CD4-positive, alpha-beta memory T cell (primary cell): ENCODE results near the gene OR6B1. TPM values are rescaled to one million over a fixed set of nuclear protein-coding genes. Genes with fewer than 3 reads are reported as not detected.

ENCODE experiments used
- CTCF ChIA-PET: fragments of 350-600 bp; sonication (Branson Sonifier 250); formaldehyde crosslinking; loops from one replicate; lab custom pipeline; 2021; ENCODE audit warnings: inconsistent platforms; ENCODE audit not compliant: partially characterized antibody; lab: Charles Lee
- POLR2A ChIA-PET: fragments of 350-600 bp; sonication (Branson Sonifier 250); formaldehyde crosslinking; loops from one replicate; lab custom pipeline; 2021; ENCODE audit not compliant: partially characterized antibody; lab: Charles Lee
- DNase-seq, 5 donors: peaks; one replicate each; pipeline versions ENCODE4 v3.0.0 to v3.0.0-alpha.2; 2020 to 2022; ENCODE audit warnings: mixed read lengths in 1 of 5
- H3K27ac ChIP-seq: one replicate; pipeline ENCODE4 v1.7.0; 2013; ENCODE audit warnings: low read depth, low read length
- H3K27me3 ChIP-seq: 2 replicates; pipeline ENCODE4 v1.7.0; 2013; ENCODE audit warnings: mild to moderate bottlenecking, low read length, moderate library complexity; ENCODE audit not compliant: insufficient read depth
- H3K36me3 ChIP-seq: 2 replicates; pipeline ENCODE4 v1.7.0; 2013; ENCODE audit warnings: mild to moderate bottlenecking, low read length, moderate library complexity; ENCODE audit not compliant: insufficient read depth
- H3K4me1 ChIP-seq: 2 replicates; pipeline ENCODE4 v1.7.0; 2013; ENCODE audit warnings: mild to moderate bottlenecking, low read length, moderate library complexity; ENCODE audit not compliant: insufficient read depth
- H3K4me3 ChIP-seq, 2 donors: one replicate each; pipeline ENCODE4 v1.7.0; 2013; ENCODE audit warnings: low read length in 2 of 2, mild to moderate bottlenecking in 1 of 2
- H3K9me3 ChIP-seq, 2 donors: one replicate each; pipeline ENCODE4 v1.7.0; 2013; ENCODE audit warnings: low read length in 2 of 2, control low read depth in 1 of 2; ENCODE audit not compliant: control insufficient read depth in 1 of 2
- H3K27ac Mint-ChIP-seq, 7 donors: one replicate each; pipeline ENCODE4 v1.8.0; 2020 to 2021; ENCODE audit warnings: mixed read lengths in 7 of 7, mild to moderate bottlenecking in 6 of 7, inconsistent platforms in 3 of 7, moderate library complexity in 3 of 7
- H3K27me3 Mint-ChIP-seq, 2 donors: one replicate each; pipeline ENCODE4 v1.8.0; 2020 to 2021; ENCODE audit warnings: mixed read lengths in 2 of 2
- H3K36me3 Mint-ChIP-seq, 2 donors: one replicate each; pipeline ENCODE4 v1.8.0; 2020 to 2021; ENCODE audit warnings: mixed read lengths in 2 of 2, inconsistent platforms in 1 of 2, mild to moderate bottlenecking in 1 of 2
- H3K4me1 Mint-ChIP-seq, 4 donors: one replicate each; pipeline ENCODE4 v1.8.0; 2020 to 2021; ENCODE audit warnings: mixed read lengths in 4 of 4, mild to moderate bottlenecking in 1 of 4
- H3K4me3 Mint-ChIP-seq, 8 donors: one replicate each; pipeline ENCODE4 v1.8.0; 2020 to 2021; ENCODE audit warnings: mixed read lengths in 8 of 8, mild to moderate bottlenecking in 7 of 8, moderate library complexity in 6 of 8, inconsistent platforms in 3 of 8
- H3K9me3 Mint-ChIP-seq, 8 donors: one replicate each; pipeline ENCODE4 v1.8.0; 2020 to 2021; ENCODE audit warnings: mixed read lengths in 8 of 8, mild to moderate bottlenecking in 5 of 8, inconsistent platforms in 3 of 8, moderate library complexity in 1 of 8
- intact Hi-C: fragments of 100-400 bp; cut with micrococcal nuclease; formaldehyde crosslinking; loops from one replicate; pipeline ENCODE4 v1.15.1; 2023
- polyA plus RNA-seq, 2 donors: library from polyadenylated mRNA; unstranded; fragments of 300-500 nt; fragmentation: Illumina TruSeq; gene quantifications; one replicate each; pipeline ENCODE4 v1.2.3, GENCODE V29; 2021
- total RNA-seq, 2 experiments: library from RNA; stranded (reverse); gene quantifications; one replicate each; pipeline ENCODE4 v1.2.3, GENCODE V29; 2021

The OR6B1 gene
- total and polyA plus RNA-seq, 4 experiments from 2014 or later, result not detected

- H3K27ac Mint-ChIP-seq, result no peak overlapping the region
- no peaks in the 10 kb centered on the region for H3K27me3 ChIP-seq
- intact Hi-C loops, result no loop called here
- no peak overlapping the region for H3K4me3 Mint-ChIP-seq
- CTCF ChIA-PET, result interaction anchor here (1.3 kb wide), 1 partner anchor 291 kb away, joined by 3 read pairs; no protein-coding TSS in a partner anchor
- H3K27me3 Mint-ChIP-seq, result peaks cover 4% of the 10 kb centered on the region in 2 donors
- no peaks in the 10 kb centered on the region for H3K9me3 ChIP-seq
- no peaks in the 10 kb centered on the region for H3K4me1 Mint-ChIP-seq
- POLR2A ChIA-PET, result no interaction called here
- no peak overlapping the region for H3K27ac ChIP-seq
- no peak overlapping the region for H3K4me3 ChIP-seq
- H3K9me3 Mint-ChIP-seq, result no peaks in the 10 kb centered on the region
- H3K36me3 Mint-ChIP-seq, result no peaks in the 10 kb centered on the region
- H3K4me1 ChIP-seq, result no peaks in the 10 kb centered on the region
- DNase-seq, result no peak
- no peaks in the 10 kb centered on the region for H3K36me3 ChIP-seq
Measured at GRCh38 chr7:144027070-144027469, 26.9 kb downstream of the OR6B1 start.

GRCh38 chr7:144027974-144028373 is 27.9 kb downstream of the OR6B1 start:
- Histone ChIP-seq H3K36me3 (no peaks in the 10 kb centered on the region), H3K4me3 (no peak overlapping the region), H3K27ac (no peak overlapping the region), H3K9me3 (no peaks in the 10 kb centered on the region), H3K4me1 (no peaks in the 10 kb centered on the region), H3K27me3 (no peaks in the 10 kb centered on the region)
- ChIA-PET CTCF (no interaction called here), POLR2A (no interaction called here)
- intact Hi-C loops, result no loop called here
- Mint-ChIP-seq H3K4me1 (no peaks in the 10 kb centered on the region), H3K36me3 (no peaks in the 10 kb centered on the region), H3K9me3 (no peaks in the 10 kb centered on the region), H3K27ac (no peak overlapping the region), H3K4me3 (no peak overlapping the region), H3K27me3 (peaks cover 4 to 6% of the 10 kb centered on the region in 2 donors)
- DNase-seq, result no peak

DNA sequence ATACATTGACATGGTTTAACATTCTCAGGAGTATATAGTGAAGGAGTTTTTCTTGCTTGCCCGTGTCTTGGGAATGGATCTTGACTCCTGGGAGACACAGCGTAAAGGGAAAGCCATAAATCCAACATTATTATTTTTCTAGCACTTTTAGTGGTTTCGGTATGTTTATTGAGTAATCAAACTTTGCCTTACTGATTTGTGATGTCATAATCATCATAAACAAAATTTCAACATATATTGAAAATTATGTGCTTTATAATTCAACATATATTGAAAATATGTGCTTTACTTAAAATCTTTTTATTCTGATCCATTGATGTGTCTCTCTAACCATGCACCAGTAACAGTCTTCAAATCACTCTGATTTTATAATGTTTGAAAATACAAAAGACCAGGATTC is 28.4 kb downstream of the OR6B1 start:
- Histone ChIP-seq H3K27ac (no peak overlapping the region), H3K9me3 (no peaks in the 10 kb centered on the region), H3K27me3 (no peaks in the 10 kb centered on the region), H3K4me3 (no peak overlapping the region), H3K4me1 (no peaks in the 10 kb centered on the region), H3K36me3 (no peaks in the 10 kb centered on the region)
- peaks cover 4 to 8% of the 10 kb centered on the region in 2 donors for H3K27me3 Mint-ChIP-seq
- ChIA-PET CTCF (no interaction called here), POLR2A (no interaction called here)
- intact Hi-C loops, result no loop called here
- no peaks in the 10 kb centered on the region for H3K36me3 Mint-ChIP-seq
- no peaks in the 10 kb centered on the region for H3K4me1 Mint-ChIP-seq
- DNase-seq, result no peak
- no peaks in the 10 kb centered on the region for H3K9me3 Mint-ChIP-seq
- H3K4me3 Mint-ChIP-seq, result no peak overlapping the region
- H3K27ac Mint-ChIP-seq, result no peak overlapping the region

- Mint-ChIP-seq H3K27ac (no peak overlapping the region), H3K4me3 (no peak overlapping the region), H3K4me1 (no peaks in the 10 kb centered on the region), H3K9me3 (no peaks in the 10 kb centered on the region), H3K27me3 (peaks cover 11% of the 10 kb centered on the region in 2 donors), H3K36me3 (no peaks in the 10 kb centered on the region)
- H3K4me3 ChIP-seq, result no peak overlapping the region
- ChIA-PET CTCF (no interaction called here), POLR2A (no interaction called here)
- H3K4me1 ChIP-seq, result no peaks in the 10 kb centered on the region
- H3K27me3 ChIP-seq, result peaks cover 6% of the 10 kb centered on the region
- DNase-seq, result no peak
- intact Hi-C loops, result no loop called here
- no peaks in the 10 kb centered on the region for H3K9me3 ChIP-seq
- H3K27ac ChIP-seq, result no peak overlapping the region
- no peaks in the 10 kb centered on the region for H3K36me3 ChIP-seq
Measured at GRCh38 chr7:144032516-144032915, 32.4 kb downstream of the OR6B1 start.

DNA sequence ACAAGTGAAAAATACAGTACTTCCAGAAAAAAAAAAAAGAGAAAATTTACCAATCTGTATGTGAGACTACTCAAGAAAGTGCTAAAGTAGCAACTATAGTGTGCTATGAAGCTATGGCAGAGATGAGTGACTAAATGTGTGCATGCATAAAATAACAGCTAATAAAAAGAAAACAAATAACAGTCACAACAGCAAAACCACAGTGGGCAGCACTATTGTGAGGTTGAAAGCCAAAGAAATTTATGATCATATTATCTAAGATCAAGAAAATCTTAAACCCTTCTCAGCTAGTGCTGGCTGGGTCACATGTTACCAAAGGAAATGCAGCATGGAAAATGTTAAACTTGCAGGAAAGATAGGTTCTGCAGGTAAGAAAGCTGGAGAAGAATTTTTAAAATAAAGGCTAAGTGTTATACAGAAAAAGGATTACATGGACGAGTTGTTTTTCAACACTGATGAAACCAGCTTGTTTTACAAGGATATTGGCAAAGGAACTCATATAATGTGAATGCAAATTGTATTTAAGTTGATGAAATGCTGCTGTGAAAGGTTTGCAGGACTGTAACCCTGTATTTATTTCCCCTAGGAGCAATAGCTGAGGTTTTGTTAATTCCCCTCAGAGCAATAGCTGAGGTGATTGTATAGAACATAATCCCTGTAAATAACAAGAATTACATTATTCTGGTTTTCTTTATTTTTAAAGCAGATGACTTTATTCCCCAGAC is 33.0 kb downstream of the OR6B1 start:
- CTCF ChIA-PET, result no interaction called here
- no peaks in the 10 kb centered on the region for H3K36me3 ChIP-seq
- no peaks in the 10 kb centered on the region for H3K9me3 Mint-ChIP-seq

GRCh38 chr7:144035385-144035784 is 35.3 kb downstream of the OR6B1 start:
- Histone ChIP-seq H3K36me3 (no peaks in the 10 kb centered on the region), H3K4me1 (no peaks in the 10 kb centered on the region), H3K4me3 (no peak overlapping the region), H3K27ac (no peak overlapping the region), H3K9me3 (no peaks in the 10 kb centered on the region), H3K27me3 (peaks cover 6% of the 10 kb centered on the region)
- CTCF ChIA-PET, result no interaction called here
- intact Hi-C loops, result no loop called here
- Mint-ChIP-seq H3K4me1 (no peaks in the 10 kb centered on the region), H3K9me3 (no peaks in the 10 kb centered on the region), H3K27ac (no peak overlapping the region), H3K27me3 (peaks cover 9 to 10% of the 10 kb centered on the region in 2 donors), H3K36me3 (no peaks in the 10 kb centered on the region), H3K4me3 (no peak overlapping the region)
- DNase-seq, result no peak
- POLR2A ChIA-PET, result no interaction called here

More for the DNA sequence above, 33.0 kb downstream of the OR6B1 start:
- H3K4me1 ChIP-seq, result no peaks in the 10 kb centered on the region
- intact Hi-C loops, result no loop called here
- peaks cover 11% of the 10 kb centered on the region in 2 donors for H3K27me3 Mint-ChIP-seq
- no peak overlapping the region for H3K4me3 ChIP-seq
- H3K27ac Mint-ChIP-seq, result no peak overlapping the region
- H3K4me3 Mint-ChIP-seq, result no peak overlapping the region
- no peak overlapping the region for H3K27ac ChIP-seq
- POLR2A ChIA-PET, result no interaction called here
- H3K4me1 Mint-ChIP-seq, result no peaks in the 10 kb centered on the region
- H3K27me3 ChIP-seq, result peaks cover 6% of the 10 kb centered on the region
- no peaks in the 10 kb centered on the region for H3K9me3 ChIP-seq
- no peaks in the 10 kb centered on the region for H3K36me3 Mint-ChIP-seq
- DNase-seq, result no peak

- Histone ChIP-seq H3K4me3 (no peak overlapping the region), H3K27ac (no peak overlapping the region), H3K9me3 (no peaks in the 10 kb centered on the region), H3K36me3 (no peaks in the 10 kb centered on the region), H3K4me1 (no peaks in the 10 kb centered on the region), H3K27me3 (peaks cover 6% of the 10 kb centered on the region)
- DNase-seq, result no peak
- H3K4me1 Mint-ChIP-seq, result no peaks in the 10 kb centered on the region
- ChIA-PET CTCF (interaction anchor here (0.6 to 1.0 kb wide), 2 partner anchors 24 to 40 kb away, joined by 3 read pairs; no protein-coding TSS in a partner anchor), POLR2A (no interaction called here)
- intact Hi-C loops, result no loop called here
- H3K36me3 Mint-ChIP-seq, result no peaks in the 10 kb centered on the region
- H3K27ac Mint-ChIP-seq, result no peak overlapping the region
- H3K4me3 Mint-ChIP-seq, result no peak overlapping the region
- peaks cover 9% of the 10 kb centered on the region in 2 donors for H3K27me3 Mint-ChIP-seq
- no peaks in the 10 kb centered on the region for H3K9me3 Mint-ChIP-seq
Measured at GRCh38 chr7:144036302-144036885, 36.3 kb downstream of the OR6B1 start.
